ENCODE measurements around the gene HMX2.

The HMX2 gene

GRCh38 chr10:123139521-123140163, 8.3 kb upstream of the HMX2 start:
- DNase-seq, result no peak

GRCh38 chr10:123140164-123140982, 7.6 kb upstream of the HMX2 start:
- no peak for DNase-seq

GRCh38 chr10:123140983-123141390, 6.9 kb upstream of the HMX2 start:
- no peak for DNase-seq

- DNase-seq, result no peak
These were observed 5.9 kb upstream of the HMX2 start for GRCh38 chr10:123141791-123142700.

GRCh38 chr10:123142701-123143161, 5.2 kb upstream of the HMX2 start:
- no peak for DNase-seq

- no peak for DNase-seq
These were observed 4.6 kb upstream of the HMX2 start for GRCh38 chr10:123143162-123143824.

- no peak for DNase-seq
These were observed 4.1 kb upstream of the HMX2 start for GRCh38 chr10:123143825-123144168.

GRCh38 chr10:123144697-123145541, 3.0 kb upstream of the HMX2 start:
- DNase-seq, result no peak

- no peak for DNase-seq
These were observed 2.4 kb upstream of the HMX2 start for GRCh38 chr10:123145542-123146012.

- no peak for DNase-seq
These were observed 1.7 kb upstream of the HMX2 start for GRCh38 chr10:123146013-123146893.

- no peak for DNase-seq
These were observed 872 bp upstream of the HMX2 start for GRCh38 chr10:123146894-123147634.

GRCh38 chr10:123148414-123149161, 652 bp downstream of the HMX2 start:
- no peak for DNase-seq

- DNase-seq, result no peak
These were observed 1.2 kb downstream of the HMX2 start for GRCh38 chr10:123149162-123149567.

GRCh38 chr10:123149568-123150270, 1.8 kb downstream of the HMX2 start:
- no peak for DNase-seq

- no peak for DNase-seq
These were observed 2.5 kb downstream of the HMX2 start for GRCh38 chr10:123150271-123150985.

GRCh38 chr10:123150986-123151736, 3.2 kb downstream of the HMX2 start:
- DNase-seq, result no peak

- no peak for DNase-seq
These were observed 3.8 kb downstream of the HMX2 start for GRCh38 chr10:123151737-123152135.

All from activated CD4-positive, CD25-positive, alpha-beta regulatory T cell (primary cell).